Transverse colon (tissue), 4 donors: Measurements from ENCODE around the gene SGIP1. TPM values are rescaled to one million over a fixed set of nuclear protein-coding genes. Genes with fewer than 3 reads are reported as not detected.
"Not testable (repeated sequence)": the region's sequence is repeated elsewhere in the genome, so short reads cannot be mapped to it uniquely, and the experiment has no call there.

ENCODE experiments used
- DNase-seq: peaks from one replicate; pipeline ENCODE4 v3.0.0-alpha.2; 2019
- H3K27ac ChIP-seq, 4 donors: fragments of 200-600 bp; sonication (generic); 2 replicates each; pipeline ENCODE4 v1.5.1; 2016 to 2018; ENCODE audit warnings: inconsistent platforms in 4 of 4
- H3K27me3 ChIP-seq: fragments of 200-600 bp; sonication (generic); 2 replicates; pipeline ENCODE4 v1.5.1; 2017; ENCODE audit warnings: inconsistent platforms
- H3K36me3 ChIP-seq, 4 donors: fragments of 200-600 bp; sonication (generic); 2 replicates each; pipeline ENCODE4 v1.5.1; 2017 to 2019; ENCODE audit warnings: inconsistent platforms in 4 of 4
- H3K4me1 ChIP-seq, 4 donors: fragments of 200-600 bp; sonication (generic); 2 replicates each; pipeline ENCODE4 v1.5.1; 2017 to 2020; ENCODE audit warnings: inconsistent platforms in 4 of 4
- H3K4me3 ChIP-seq, 4 donors: fragments of 200-600 bp; sonication (generic); 1 replicate in 1 of 4; 2 replicates in 3 of 4; pipeline versions ENCODE4 v1.5.1 to v1.6.1; 2017 to 2019; ENCODE audit warnings: inconsistent platforms in 4 of 4
- H3K9me3 ChIP-seq, 2 donors: fragments of 200-600 bp; sonication (generic); 2 replicates each; pipeline ENCODE4 v1.5.1; 2017 to 2019; ENCODE audit warnings: inconsistent platforms in 2 of 2
- EP300 ChIP-seq: sonication (generic); formaldehyde crosslinking; IDR thresholded peaks from one replicate; pipeline ENCODE4 v1.6.1; 2017; ENCODE audit warnings: antibody characterized with exemption, low read depth
- POLR2A ChIP-seq: fragments of 450-650 bp; IDR thresholded peaks from one replicate; pipeline ENCODE4 v1.6.1; 2016; ENCODE audit warnings: antibody characterized with exemption, mild to moderate bottlenecking, moderate library complexity
- POLR2AphosphoS5 ChIP-seq, 3 donors: sonication (generic); formaldehyde crosslinking; IDR thresholded peaks; one replicate each; pipeline ENCODE4 v1.6.1; 2016; ENCODE audit warnings: antibody characterized with exemption in 3 of 3
- WGBS, 2 donors: methylation state at CpG; one replicate each; pipeline ENCODE4 v1.1.5; 2018; ENCODE audit warnings: low coverage in 1 of 2; 5-methylcytosine and 5-hydroxymethylcytosine counted together
- in situ Hi-C, 4 donors: fragments of 200-750 bp; cut with MboI; loops; one replicate each; pipeline versions ENCODE4 v1.15.0 to v1.15.1; 2017; ENCODE audit warnings: low sequenced_read_pairs in 3 of 4, low pct_ligation_motif_present in 1 of 4, low pct_unique_long_range_greater_than_20kb in 1 of 4
- intact Hi-C: fragments of 100-400 bp; cut with DNase I; formaldehyde crosslinking; loops from one replicate; pipeline ENCODE4 v1.15.1; 2023; ENCODE audit warnings: low total_unique reads
- total RNA-seq, 4 donors: library from RNA; depleted of rRNA; stranded (reverse); fragments of >200 nt; gene quantifications; one replicate each; pipeline ENCODE4 v1.1.0, GENCODE V29; 2016
- TF ChIP-seq, protein P1 (sequence below), 5 experiments: fragments of 200-600 bp in 3 of 5; fragments of 450-650 bp in 2 of 5; sonication (generic) in 3 of 5; IDR thresholded peaks; 1 replicate in 2 of 5; 2 replicates in 3 of 5; pipeline ENCODE4 v1.5.1; 2016 to 2017; ENCODE audit warnings: antibody characterized with exemption in 5 of 5, inconsistent platforms in 3 of 5, mild to moderate bottlenecking in 2 of 5, moderate library complexity in 1 of 5

SGIP1 gene
- total RNA-seq, 4 donors from 2014 or later, result 1.4 to 1.8 TPM; not detected in 2

DNA sequence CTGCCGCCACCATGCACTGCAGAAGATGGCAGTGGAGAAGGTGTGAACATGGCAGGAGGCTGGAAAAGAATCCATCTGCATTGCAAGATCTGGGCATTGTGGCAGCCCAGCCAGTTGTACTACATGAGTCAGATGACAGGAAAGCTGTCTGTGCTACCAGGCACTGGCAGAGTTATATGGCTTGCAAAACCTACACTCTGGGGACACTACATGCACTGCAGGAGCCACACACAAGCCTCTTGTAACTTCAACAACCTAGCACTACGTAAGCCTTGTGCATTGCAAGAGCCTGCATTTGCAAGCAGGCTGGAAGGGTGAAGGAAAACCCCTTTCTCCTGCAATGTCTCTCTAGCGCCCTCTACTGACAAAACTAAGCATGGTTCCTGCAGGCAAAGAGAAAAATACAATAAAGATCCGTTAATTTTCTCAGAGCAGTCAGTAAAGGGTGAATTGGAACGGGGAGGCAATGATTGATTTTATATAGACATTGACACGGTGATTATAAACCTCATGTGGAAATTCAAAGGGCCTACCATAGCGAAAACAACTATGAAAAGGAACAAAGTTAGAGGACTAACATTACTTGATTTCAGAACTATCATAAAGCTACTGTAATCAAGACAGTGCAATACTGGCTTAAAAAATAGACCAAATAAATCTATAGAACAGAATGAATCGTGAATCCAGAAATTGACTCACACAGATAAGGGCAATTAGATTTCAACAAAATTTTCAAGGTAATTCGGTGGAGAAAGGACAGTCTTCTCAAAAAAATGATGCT, 192.1 kb downstream of the SGIP1 start:
- no peak overlapping the region for H3K4me3 ChIP-seq
- no peak overlapping the region for H3K27ac ChIP-seq
- in situ Hi-C loops (loop anchor here in 2 of 4 donors (25.0 kb wide), 2 partner anchors 464 to 489 kb away; no protein-coding TSS in a partner anchor), intact Hi-C loops (no loop called here)
- H3K27me3 ChIP-seq, result no peaks in the 10 kb centered on the region
- H3K36me3 ChIP-seq, result no peaks in the 10 kb centered on the region
- TF ChIP-seq EP300 (no peak), POLR2A (no peak), POLR2AphosphoS5 (IDR thresholded peaks at IDR 0.05) (no peak)
- TF ChIP-seq, protein P1, sequence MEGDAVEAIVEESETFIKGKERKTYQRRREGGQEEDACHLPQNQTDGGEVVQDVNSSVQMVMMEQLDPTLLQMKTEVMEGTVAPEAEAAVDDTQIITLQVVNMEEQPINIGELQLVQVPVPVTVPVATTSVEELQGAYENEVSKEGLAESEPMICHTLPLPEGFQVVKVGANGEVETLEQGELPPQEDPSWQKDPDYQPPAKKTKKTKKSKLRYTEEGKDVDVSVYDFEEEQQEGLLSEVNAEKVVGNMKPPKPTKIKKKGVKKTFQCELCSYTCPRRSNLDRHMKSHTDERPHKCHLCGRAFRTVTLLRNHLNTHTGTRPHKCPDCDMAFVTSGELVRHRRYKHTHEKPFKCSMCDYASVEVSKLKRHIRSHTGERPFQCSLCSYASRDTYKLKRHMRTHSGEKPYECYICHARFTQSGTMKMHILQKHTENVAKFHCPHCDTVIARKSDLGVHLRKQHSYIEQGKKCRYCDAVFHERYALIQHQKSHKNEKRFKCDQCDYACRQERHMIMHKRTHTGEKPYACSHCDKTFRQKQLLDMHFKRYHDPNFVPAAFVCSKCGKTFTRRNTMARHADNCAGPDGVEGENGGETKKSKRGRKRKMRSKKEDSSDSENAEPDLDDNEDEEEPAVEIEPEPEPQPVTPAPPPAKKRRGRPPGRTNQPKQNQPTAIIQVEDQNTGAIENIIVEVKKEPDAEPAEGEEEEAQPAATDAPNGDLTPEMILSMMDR (IDR thresholded peaks at IDR 0.05), result peak; percentile 61 to 93 (median 90)
- H3K4me1 ChIP-seq, result peaks cover 0 to 6% (median 0%) of the 10 kb centered on the region in 4 donors
- WGBS, 2 donors, result 16 to 22% methylated on average over 7 to 9 of the region's 9 CpGs
- no peaks in the 10 kb centered on the region for H3K9me3 ChIP-seq
- peak; percentile 21 for DNase-seq

DNA sequence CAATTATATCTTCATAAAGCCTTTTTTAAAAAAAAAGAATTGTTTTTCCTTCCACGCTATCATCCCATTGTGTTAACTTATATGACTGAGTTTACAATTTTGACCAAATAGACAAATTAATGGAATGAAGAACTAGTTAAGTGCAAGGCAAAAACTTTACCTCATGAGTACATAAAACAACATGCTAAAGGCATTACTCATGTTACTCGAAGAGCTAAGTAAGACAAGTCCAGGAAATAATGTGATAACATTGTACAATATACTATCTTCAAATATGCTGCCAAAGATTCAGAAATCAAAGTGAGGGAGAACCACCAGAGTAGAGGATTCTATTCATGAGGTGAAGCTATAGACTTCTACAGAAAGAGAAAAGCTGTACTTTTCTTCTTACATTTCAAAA, 194.1 kb downstream of the SGIP1 start:
- H3K36me3 ChIP-seq, result no peaks in the 10 kb centered on the region
- DNase-seq, result no peak
- in situ Hi-C loops, result loop anchor here in 2 of 4 donors (25.0 kb wide), 2 partner anchors 466 to 491 kb away; no protein-coding TSS in a partner anchor
- no peak for TF ChIP-seq POLR2AphosphoS5 (IDR thresholded peaks at IDR 0.05)
- no peak for TF ChIP-seq EP300
- no peak for TF ChIP-seq POLR2A
- TF ChIP-seq, protein P1 (IDR thresholded peaks at IDR 0.05), result no peak
- intact Hi-C loops, result no loop called here
- H3K27me3 ChIP-seq, result no peaks in the 10 kb centered on the region
- H3K4me3 ChIP-seq, result no peak overlapping the region
- H3K27ac ChIP-seq, result no peak overlapping the region
- no peaks in the 10 kb centered on the region for H3K9me3 ChIP-seq
- WGBS, 2 donors, result 34 to 70% methylated on average over 2 of the region's 2 CpGs
- peaks cover 0 to 6% (median 0%) of the 10 kb centered on the region in 4 donors for H3K4me1 ChIP-seq

GRCh38 chr1:66728716-66729115, 194.8 kb downstream of the SGIP1 start:
- H3K27me3 ChIP-seq, H3K27ac ChIP-seq, H3K9me3 ChIP-seq, intact Hi-C loops, H3K4me1 ChIP-seq, H3K36me3 ChIP-seq, DNase-seq, H3K4me3 ChIP-seq: not testable (repeated sequence)
- in situ Hi-C loops, result loop anchor here in 2 of 4 donors (25.0 kb wide), 2 partner anchors 466 to 491 kb away; no protein-coding TSS in a partner anchor

DNA sequence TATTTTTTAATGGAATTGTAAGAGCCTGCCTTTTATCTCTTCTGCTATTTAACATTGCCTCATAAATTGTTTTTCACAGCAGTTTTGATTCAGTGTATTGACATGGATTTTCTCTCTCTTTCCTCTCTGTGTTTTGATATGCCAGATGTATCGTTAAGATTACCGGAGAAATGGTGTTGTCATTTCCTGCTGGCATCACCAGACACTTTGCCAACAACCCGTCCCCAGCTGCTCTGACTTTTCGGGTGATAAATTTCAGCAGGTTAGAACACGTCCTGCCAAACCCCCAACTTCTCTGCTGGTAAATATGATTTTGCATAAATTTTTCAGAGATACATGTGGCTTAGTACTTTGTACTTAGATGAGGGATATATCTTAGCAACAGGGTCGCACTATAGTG, 195.2 kb downstream of the SGIP1 start:
- H3K27ac ChIP-seq, result no peak overlapping the region
- WGBS, 2 donors, result 61% methylated on average over 6 of the region's 6 CpGs; no CpG with 5 or more reads in 1 of the 2 donors
- TF ChIP-seq, protein P1 (IDR thresholded peaks at IDR 0.05), result no peak
- TF ChIP-seq EP300 (no peak), POLR2A (no peak), POLR2AphosphoS5 (IDR thresholded peaks at IDR 0.05) (no peak)
- H3K4me1 ChIP-seq, result peaks cover 0 to 6% (median 0%) of the 10 kb centered on the region in 4 donors
- no peaks in the 10 kb centered on the region for H3K9me3 ChIP-seq
- H3K4me3 ChIP-seq, result no peak overlapping the region
- no peaks in the 10 kb centered on the region for H3K27me3 ChIP-seq
- DNase-seq, result no peak
- in situ Hi-C loops (loop anchor here in 2 of 4 donors (25.0 kb wide), 2 partner anchors 467 to 492 kb away; no protein-coding TSS in a partner anchor), intact Hi-C loops (no loop called here)
- no peaks in the 10 kb centered on the region for H3K36me3 ChIP-seq
